K562 (cell line): ENCODE data around the gene YPEL1.

Experiments
- CBX1 ChIP-seq: sonication (generic); IDR thresholded peaks from 2 replicates; pipeline ENCODE4 v1.6.1; 2016; ENCODE audit warnings: antibody characterized with exemption, low read depth, mild to moderate bottlenecking
- HMG20B ChIP-seq: fragments of 250-450 bp; sonication (Bioruptor Pico); IDR thresholded peaks from 2 replicates; pipeline ENCODE4 v1.5.0; 2021; ENCODE audit warnings: mild to moderate bottlenecking
- KLF13 ChIP-seq: fragments of 450-650 bp; IDR thresholded peaks from 2 replicates; pipeline ENCODE4 v1.6.1; 2016; ENCODE audit warnings: missing genetic modification characterization, low read depth, mild to moderate bottlenecking, missing compliant biosample characterization, moderate library complexity, borderline replicate concordance
- POLR2A ChIP-seq: fragments of 450-650 bp; conservative IDR thresholded peaks from 2 replicates; pipeline ENCODE4 v1.6.1; 2016
- ZBTB2 ChIP-seq: fragments of 450-650 bp; IDR thresholded peaks from 2 replicates; pipeline ENCODE4 v1.6.1; 2016; ENCODE audit warnings: antibody characterized with exemption
- ZNF644 ChIP-seq: fragments of 200-800 bp; sonication (Bioruptor generic); IDR thresholded peaks from 2 replicates; pipeline ENCODE4 v1.6.1; 2016; ENCODE audit warnings: low read depth, missing genetic modification characterization, missing compliant biosample characterization
- ZNF707 ChIP-seq: fragments of 250-450 bp; sonication (Bioruptor Pico); conservative IDR thresholded peaks from 2 replicates; pipeline ENCODE4 v1.8.0; 2022; ENCODE audit warnings: inconsistent platforms, mild to moderate bottlenecking, moderate library complexity

- TF ChIP-seq ZNF707 (CRISPR knock-in tag) (no peak), ZBTB2 (no peak), KLF13 (no peak), POLR2A (no peak), HMG20B (CRISPR knock-in tag) (no peak), ZNF644 (no peak), CBX1 (no peak)
Measured at GRCh38 chr22:21674638-21675245, 60.9 kb downstream of the YPEL1 start.
